Stomach (tissue), 9 donors: ENCODE results near the gene SECISBP2L. TPM values are rescaled to one million over a fixed set of nuclear protein-coding genes. Genes with fewer than 3 reads are reported as not detected.
"Not testable (repeated sequence)": the region's sequence is repeated elsewhere in the genome, so short reads cannot be mapped to it uniquely, and the experiment has no call there.

Source experiments
- DNase-seq, 2 donors: peaks; one replicate each; pipeline versions ENCODE4 v3.0.0 to v3.0.0-alpha.2; 2013 to 2019
- H3K27ac ChIP-seq, 5 donors: fragments of 200-600 bp in 4 of 5; sonication (generic) in 4 of 5; one replicate each; pipeline ENCODE4 v1.5.1; 2013 to 2019; ENCODE audit warnings: mild to moderate bottlenecking in 1 of 5, moderate library complexity in 1 of 5
- H3K27me3 ChIP-seq, 3 donors: fragments of 200-600 bp; sonication (generic); one replicate each; pipeline ENCODE4 v1.5.1; 2017 to 2019; ENCODE audit warnings: mixed run types in 1 of 3
- H3K36me3 ChIP-seq, 4 donors: fragments of 200-600 bp; sonication (generic); 1 replicate in 3 of 4; 2 replicates in 1 of 4; pipeline ENCODE4 v1.5.1; 2016 to 2019
- H3K4me1 ChIP-seq, 4 donors: fragments of 200-600 bp; sonication (generic); one replicate each; pipeline ENCODE4 v1.5.1; 2016 to 2019
- H3K4me3 ChIP-seq, 4 donors: fragments of 200-600 bp; sonication (generic) in 3 of 4; one replicate each; pipeline ENCODE4 v1.5.1; 2016 to 2019; ENCODE audit warnings: mild to moderate bottlenecking in 1 of 4
- H3K9me3 ChIP-seq, 4 donors: fragments of 200-600 bp; sonication (generic); one replicate each; pipeline ENCODE4 v1.5.1; 2016 to 2019
- EP300 ChIP-seq: sonication (generic); formaldehyde crosslinking; IDR thresholded peaks from one replicate; pipeline ENCODE4 v1.6.1; 2017; ENCODE audit warnings: antibody characterized with exemption
- POLR2A ChIP-seq, 4 donors: fragments of 450-650 bp; IDR thresholded peaks; one replicate each; pipeline ENCODE4 v1.6.1; 2016; ENCODE audit warnings: antibody characterized with exemption in 4 of 4, control low read depth in 2 of 4, mild to moderate bottlenecking in 1 of 4, moderate library complexity in 1 of 4
- POLR2AphosphoS5 ChIP-seq, 3 donors: sonication (generic); formaldehyde crosslinking; IDR thresholded peaks; one replicate each; pipeline ENCODE4 v1.6.1; 2016; ENCODE audit warnings: antibody characterized with exemption in 3 of 3
- WGBS, 5 donors: extraction: QIAGEN DNeasy Blood & Tissue Kit in 3 of 5; methylation state at CpG; one replicate each; pipeline versions ENCODE4 v1.1.5 to v1.1.7; 2013 to 2018; 5-methylcytosine and 5-hydroxymethylcytosine counted together
- intact Hi-C: fragments of 100-400 bp; cut with DNase I; formaldehyde crosslinking; loops from one replicate; pipeline ENCODE4 v1.15.1; 2023; ENCODE audit warnings: low total_unique reads
- polyA plus RNA-seq, 3 donors: library from polyadenylated mRNA; stranded (reverse); fragments of 200-250 nt; gene quantifications; one replicate each; pipeline ENCODE4 v1.2.3, GENCODE V29; 2013
- total RNA-seq, 5 donors: library from RNA; depleted of rRNA; stranded (reverse); fragments of >200 nt; gene quantifications; one replicate each; pipeline versions ENCODE4 v1.1.0 to v1.2.3, GENCODE V29; 2014 to 2016
- TF ChIP-seq, protein P1 (sequence below), 7 experiments: fragments of 450-650 bp in 4 of 7; fragments of 200-600 bp in 3 of 7; sonication (generic) in 3 of 7; IDR thresholded peaks; one replicate each; pipeline ENCODE4 v1.5.1; 2016 to 2019; ENCODE audit warnings: antibody characterized with exemption in 7 of 7, control low read depth in 2 of 7, mild to moderate bottlenecking in 1 of 7
- donor health status: healthy with polysubstance abuse.
- donor health status: Bipolar disorder and iron deficiency.
- donor health status: healthy.

SECISBP2L gene
- total and polyA plus RNA-seq, 8 donors: 6.4 to 113 (median 25.4) TPM

DNA sequence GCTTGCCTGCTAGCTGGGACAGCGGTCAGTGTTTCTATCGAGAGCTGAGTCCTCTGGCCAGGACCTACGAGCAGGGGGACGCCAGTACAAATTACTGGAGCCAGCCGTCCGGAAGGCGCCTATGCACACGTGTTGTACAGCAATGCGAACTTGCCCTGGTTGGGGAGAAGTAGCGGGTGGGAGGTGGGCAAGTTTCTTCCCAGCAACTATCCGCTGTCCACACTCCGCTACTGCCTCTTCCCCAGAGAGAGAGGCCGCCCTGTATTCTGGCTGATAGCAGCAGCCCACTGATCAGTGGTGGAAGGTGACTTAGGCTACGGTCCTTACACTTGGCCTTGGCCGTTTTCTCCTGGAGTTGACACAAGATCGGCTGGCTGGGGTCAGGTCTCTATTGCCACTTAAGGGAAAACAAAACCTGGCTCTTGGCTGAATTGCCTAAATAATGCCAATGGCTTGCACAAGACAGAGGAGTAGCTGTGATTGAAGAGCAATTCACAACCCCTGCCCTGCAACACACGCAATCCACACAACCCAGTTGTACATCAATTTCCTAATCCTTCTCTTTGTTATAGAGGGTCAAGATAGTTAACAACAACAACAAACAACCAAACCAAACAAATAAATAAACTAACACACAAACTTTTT lies 69.7 kb downstream of the SECISBP2L start:
- intact Hi-C loops: no loop called here
- Histone ChIP-seq H3K36me3 (no peaks in the 10 kb centered on the region), H3K4me3 (peak overlapping the region in 2 of 4 donors; percentile 47 to 57), H3K27ac (peak overlapping the region in 2 of 5 donors; percentile 68 to 72), H3K4me1 (peaks cover 5 to 15% (median 10%) of the 10 kb centered on the region in 4 donors), H3K9me3 (no peaks in the 10 kb centered on the region), H3K27me3 (no peaks in the 10 kb centered on the region)
- TF ChIP-seq EP300: no peak
- TF ChIP-seq, protein P1, sequence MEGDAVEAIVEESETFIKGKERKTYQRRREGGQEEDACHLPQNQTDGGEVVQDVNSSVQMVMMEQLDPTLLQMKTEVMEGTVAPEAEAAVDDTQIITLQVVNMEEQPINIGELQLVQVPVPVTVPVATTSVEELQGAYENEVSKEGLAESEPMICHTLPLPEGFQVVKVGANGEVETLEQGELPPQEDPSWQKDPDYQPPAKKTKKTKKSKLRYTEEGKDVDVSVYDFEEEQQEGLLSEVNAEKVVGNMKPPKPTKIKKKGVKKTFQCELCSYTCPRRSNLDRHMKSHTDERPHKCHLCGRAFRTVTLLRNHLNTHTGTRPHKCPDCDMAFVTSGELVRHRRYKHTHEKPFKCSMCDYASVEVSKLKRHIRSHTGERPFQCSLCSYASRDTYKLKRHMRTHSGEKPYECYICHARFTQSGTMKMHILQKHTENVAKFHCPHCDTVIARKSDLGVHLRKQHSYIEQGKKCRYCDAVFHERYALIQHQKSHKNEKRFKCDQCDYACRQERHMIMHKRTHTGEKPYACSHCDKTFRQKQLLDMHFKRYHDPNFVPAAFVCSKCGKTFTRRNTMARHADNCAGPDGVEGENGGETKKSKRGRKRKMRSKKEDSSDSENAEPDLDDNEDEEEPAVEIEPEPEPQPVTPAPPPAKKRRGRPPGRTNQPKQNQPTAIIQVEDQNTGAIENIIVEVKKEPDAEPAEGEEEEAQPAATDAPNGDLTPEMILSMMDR (IDR thresholded peaks at IDR 0.05): no peak
- TF ChIP-seq POLR2AphosphoS5 (IDR thresholded peaks at IDR 0.05): no peak
- TF ChIP-seq POLR2A (IDR thresholded peaks at IDR 0.05): no peak
- 91 to 97% (median 93%) methylated on average over 16 to 17 of the region's 17 CpGs for WGBS, 5 donors
- DNase-seq: no peak

DNA sequence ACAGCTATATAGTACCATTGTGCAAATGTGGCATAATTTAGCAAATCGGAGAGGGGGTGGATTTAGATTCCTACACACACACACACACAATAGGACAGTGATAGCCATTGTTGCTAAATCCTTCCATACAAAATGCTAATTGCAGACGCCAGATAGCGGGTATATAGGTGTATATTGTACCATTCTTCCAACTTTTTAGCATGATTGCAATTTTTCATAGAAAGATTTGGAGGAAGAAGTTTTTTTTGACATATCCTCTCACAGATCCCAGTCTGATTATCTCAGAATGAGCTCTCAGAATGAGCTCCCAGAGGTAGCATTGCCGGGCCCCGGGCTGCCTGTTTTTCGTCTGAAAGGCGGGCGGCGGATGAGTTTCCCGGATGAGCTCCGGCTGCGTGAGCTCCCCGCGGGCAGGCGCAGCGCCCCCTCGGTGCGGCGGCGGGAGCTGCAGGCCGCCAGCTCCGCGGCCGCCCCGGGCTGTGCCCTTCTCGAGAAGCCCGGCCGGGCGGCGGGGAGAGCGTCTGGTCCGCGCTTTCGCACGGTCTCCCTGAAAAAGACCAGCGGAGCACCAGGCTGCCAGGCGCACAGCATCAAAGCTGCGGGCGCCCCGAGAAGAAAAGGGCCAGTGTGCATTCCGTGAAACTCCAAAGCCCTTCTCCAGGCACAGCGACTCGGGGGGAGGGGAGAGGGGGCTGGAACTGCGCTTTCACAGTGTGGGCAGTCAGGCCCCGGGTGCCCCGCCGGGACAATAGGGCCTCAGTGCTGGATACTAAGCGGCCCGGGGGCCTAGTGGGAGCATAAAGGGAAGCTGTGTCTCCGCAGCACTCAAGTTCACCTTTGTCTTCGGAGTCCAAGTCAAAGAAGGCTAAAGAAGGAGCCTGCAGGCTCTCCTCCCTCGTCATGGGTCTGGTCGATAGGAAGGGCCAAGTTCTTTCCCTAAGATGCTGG lies 70.5 kb downstream of the SECISBP2L start:
- Histone ChIP-seq H3K4me3 (peak overlapping the region; percentile 47 to 58 (median 52)), H3K36me3 (no peaks in the 10 kb centered on the region), H3K27ac (peak overlapping the region in 4 of 5 donors; percentile 47 to 72 (median 62)), H3K4me1 (peaks cover 5 to 15% (median 10%) of the 10 kb centered on the region in 4 donors), H3K9me3 (no peaks in the 10 kb centered on the region), H3K27me3 (no peaks in the 10 kb centered on the region)
- 6 to 7% (median 7%) methylated on average over 51 to 53 of the region's 53 CpGs for WGBS, 5 donors
- peak; percentile 75 to 94 for DNase-seq
- TF ChIP-seq POLR2AphosphoS5 (IDR thresholded peaks at IDR 0.05) (peak in 1 of 3 donors; percentile 22), EP300 (no peak)
- TF ChIP-seq, protein P1 (IDR thresholded peaks at IDR 0.05): peak in 5 of 7 experiments; percentile 15 to 98 (median 94)
- intact Hi-C loops: no loop called here

DNA sequence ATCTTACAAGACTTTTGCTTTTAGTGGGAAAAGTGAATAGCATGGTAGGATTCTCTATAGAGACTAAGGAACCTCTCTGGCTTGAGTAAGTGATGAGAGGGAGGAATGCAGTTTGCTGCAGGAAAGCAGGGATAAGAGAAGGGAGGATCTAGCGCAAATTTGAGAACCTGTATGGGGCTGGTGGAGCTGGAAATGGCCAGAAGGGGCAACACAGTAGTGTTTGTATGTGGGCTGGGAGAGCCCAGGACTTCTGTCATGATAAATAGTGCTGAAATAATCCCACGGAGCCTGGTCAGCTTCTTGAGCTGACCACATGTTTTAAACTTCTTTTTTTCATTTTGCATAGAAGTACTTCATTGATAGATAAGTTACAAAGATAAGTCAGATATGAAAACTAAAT lies 71.4 kb downstream of the SECISBP2L start:
- Histone ChIP-seq H3K9me3 (no peaks in the 10 kb centered on the region), H3K36me3 (no peaks in the 10 kb centered on the region), H3K27me3 (no peaks in the 10 kb centered on the region), H3K4me1 (peaks cover 5 to 15% (median 10%) of the 10 kb centered on the region in 4 donors), H3K4me3 (no peak overlapping the region), H3K27ac (peak overlapping the region in 1 of 5 donors; percentile 72)
- WGBS, 5 donors: 51 to 67% (median 61%) methylated on average over 2 of the region's 2 CpGs
- peak in 1 of 2 donors; percentile 45 for DNase-seq
- TF ChIP-seq, protein P1 (IDR thresholded peaks at IDR 0.05): no peak
- TF ChIP-seq EP300 (no peak), POLR2A (IDR thresholded peaks at IDR 0.05) (no peak), POLR2AphosphoS5 (IDR thresholded peaks at IDR 0.05) (no peak)
- intact Hi-C loops: no loop called here

DNA sequence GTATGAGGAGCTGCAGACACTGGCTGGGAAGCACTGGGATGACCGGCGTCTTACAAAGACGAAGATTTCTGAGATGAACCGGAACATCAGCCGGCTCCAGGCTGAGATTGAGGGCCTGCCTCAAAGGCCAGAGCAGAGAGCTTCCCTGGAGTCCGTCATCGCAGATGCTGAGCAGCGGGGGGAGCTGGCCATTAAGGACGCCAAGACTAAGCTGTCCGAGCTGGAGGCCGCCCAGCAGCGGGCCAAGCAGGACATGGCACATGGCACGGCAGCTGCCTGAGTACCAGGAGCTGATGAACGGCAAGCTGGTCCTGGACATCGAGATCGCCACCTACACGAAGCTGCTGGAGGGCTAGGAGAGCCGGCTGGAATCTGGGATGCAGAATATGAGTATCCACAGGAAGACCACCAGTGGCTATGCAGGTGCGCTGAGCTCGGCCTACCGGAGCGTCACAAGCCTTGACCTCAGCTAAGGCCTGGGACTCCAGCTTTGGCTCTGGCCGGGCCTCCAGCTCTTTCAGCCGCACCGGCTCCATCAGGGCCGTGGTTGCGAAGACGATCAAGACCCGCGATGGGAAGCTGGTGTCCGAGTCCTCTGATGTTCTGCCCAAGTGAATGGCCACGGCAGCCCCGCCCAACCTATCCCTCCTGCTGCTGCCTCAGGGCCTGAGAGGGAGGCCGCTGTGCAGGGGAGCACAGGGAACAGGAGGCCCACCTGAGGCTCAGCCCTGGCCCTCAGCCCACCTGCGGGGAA lies 73.3 kb downstream of the SECISBP2L start:
- H3K27ac ChIP-seq: no peak overlapping the region
- H3K36me3 ChIP-seq: no peaks in the 10 kb centered on the region
- H3K4me1 ChIP-seq: peaks cover 5 to 15% (median 10%) of the 10 kb centered on the region in 4 donors
- intact Hi-C loops: no loop called here
- no peaks in the 10 kb centered on the region for H3K27me3 ChIP-seq
- TF ChIP-seq, protein P1 (IDR thresholded peaks at IDR 0.05): no peak
- no peaks in the 10 kb centered on the region for H3K9me3 ChIP-seq
- WGBS, 5 donors: 93 to 95% (median 94%) methylated on average over 24 to 35 of the region's 35 CpGs
- DNase-seq: no peak
- no peak overlapping the region for H3K4me3 ChIP-seq

DNA sequence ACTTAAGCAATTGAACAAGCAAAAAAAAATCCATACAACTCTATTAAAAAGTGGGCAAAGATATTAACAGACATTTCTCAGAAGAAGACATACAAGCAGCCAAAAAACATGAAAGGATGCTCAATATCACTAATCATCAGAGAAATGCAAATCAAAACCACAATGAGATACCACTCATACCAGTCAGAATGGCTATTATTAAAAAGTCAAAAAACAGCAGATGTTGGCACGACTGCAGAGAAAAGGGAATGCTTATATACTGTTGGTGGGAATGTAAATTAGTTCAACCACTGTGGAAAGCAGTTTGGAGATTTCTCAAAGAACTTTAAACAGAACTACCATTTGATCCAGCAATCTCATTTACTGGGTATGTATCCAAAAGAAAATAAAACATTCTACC lies 75.3 kb downstream of the SECISBP2L start:
- H3K27me3 ChIP-seq, H3K27ac ChIP-seq, H3K4me3 ChIP-seq, intact Hi-C loops, H3K36me3 ChIP-seq, DNase-seq, H3K9me3 ChIP-seq: not testable (repeated sequence)
- peaks cover under 1 to 10% (median 7%) of the 10 kb centered on the region in 4 donors for H3K4me1 ChIP-seq
- WGBS, 5 donors: 60 to 78% (median 65%) methylated on average over 1 of the region's 1 CpG
